IMR-90 (cell line): ENCODE measurements around the gene FBLIM1. TPM values are rescaled to one million over a fixed set of nuclear protein-coding genes. Genes with fewer than 3 reads are reported as not detected.
A peak's percentile ranks its signal among the peaks of the same experiment; 100 is the strongest.

Experiments
- ATAC-seq: fragments of 200-7000 bp; cut with Tn5 transposase; 2 replicates; pipeline ENCODE4 v1.9.1; 2020; ENCODE audit warnings: low read depth, mild to moderate bottlenecking, moderate library complexity
- BruUV-seq: library from RNA; stranded (reverse); fragments of 400-500 nt; replicated peaks from 2 replicates; lab custom pipeline; 2021; lab: Mats Ljungman, UMichigan
- CTCF ChIA-PET: fragments of 300-600 bp; formaldehyde crosslinking; extraction: SDS; loops from one replicate; lab custom pipeline; 2021; ENCODE audit warnings: antibody characterized with exemption; lab: Yijun Ruan, JAX
- POLR2A ChIA-PET: fragments of 300-600 bp; sonication (Branson Sonifier 250); formaldehyde crosslinking; loops from one replicate; lab custom pipeline; 2022; ENCODE audit warnings: antibody characterized with exemption; ENCODE audit not compliant: unreplicated experiment; lab: Charles Lee
- DNase-seq: peaks from one replicate; pipeline ENCODE4 v3.0.0; 2013
- H2AFZ ChIP-seq: replicated peaks from 2 replicates; pipeline ENCODE3; 2013; ENCODE audit warnings: low read length, mild to moderate bottlenecking; ENCODE audit not compliant: poor library complexity
- H2AK5ac ChIP-seq: 2 replicates; pipeline ENCODE4 v1.6.1; 2013; ENCODE audit warnings: low read depth, low read length, inconsistent platforms
- H2AK9ac ChIP-seq: replicated peaks from 2 replicates; pipeline ENCODE3; 2013; ENCODE audit warnings: mild to moderate bottlenecking, low read depth, low read length, moderate library complexity; ENCODE audit not compliant: poor library complexity
- H2BK120ac ChIP-seq: 2 replicates; pipeline ENCODE4 v1.6.1; 2013; ENCODE audit warnings: low read depth, low read length, inconsistent platforms
- H2BK15ac ChIP-seq: 3 replicates; pipeline ENCODE4 v1.6.1; 2013; ENCODE audit warnings: low read depth, low read length, inconsistent platforms
- H2BK20ac ChIP-seq: 2 replicates; pipeline ENCODE4 v1.6.1; 2013; ENCODE audit warnings: low read depth, mild to moderate bottlenecking, inconsistent platforms, low read length, moderate library complexity
- H2BK5ac ChIP-seq: 2 replicates; pipeline ENCODE4 v1.6.1; 2013; ENCODE audit warnings: mild to moderate bottlenecking, low read depth, low read length, inconsistent platforms; ENCODE audit not compliant: poor library complexity, severe bottlenecking
- H3K14ac ChIP-seq: replicated peaks from 2 replicates; pipeline ENCODE4 v1.6.1; 2013; ENCODE audit warnings: low read depth, low read length, inconsistent platforms
- H3K18ac ChIP-seq: 2 replicates; pipeline ENCODE4 v1.6.1; 2013; ENCODE audit warnings: low read depth, low read length, control low read depth
- H3K23ac ChIP-seq: 2 replicates; pipeline ENCODE4 v1.6.1; 2013; ENCODE audit warnings: low read depth, low read length, inconsistent platforms
- H3K27ac ChIP-seq: 2 replicates; pipeline ENCODE4 v1.5.1; 2013; ENCODE audit warnings: mild to moderate bottlenecking, control low read depth, low read length; ENCODE audit not compliant: insufficient read depth
- H3K27me3 ChIP-seq: 2 replicates; pipeline ENCODE4 v1.6.1; 2013; ENCODE audit warnings: low read length; ENCODE audit not compliant: control insufficient read depth, insufficient read depth
- H3K36me3 ChIP-seq: 2 replicates; pipeline ENCODE4 v1.6.1; 2013; ENCODE audit warnings: low read length, mixed read lengths; ENCODE audit not compliant: control insufficient read depth, insufficient read depth
- H3K4ac ChIP-seq: 2 replicates; pipeline ENCODE4 v1.6.1; 2013; ENCODE audit warnings: low read depth, low read length, inconsistent platforms
- H3K4me1 ChIP-seq: 2 replicates; pipeline ENCODE4 v1.6.1; 2013; ENCODE audit warnings: low read length, mixed read lengths; ENCODE audit not compliant: control insufficient read depth, insufficient read depth
- H3K4me2 ChIP-seq: 2 replicates; pipeline ENCODE4 v1.6.1; 2013; ENCODE audit warnings: low read depth, mild to moderate bottlenecking, control low read depth, low read length, moderate library complexity
- H3K4me3 ChIP-seq: 2 replicates; pipeline ENCODE4 v1.5.1; 2013; ENCODE audit warnings: low read depth, mild to moderate bottlenecking, control low read depth, low read length, moderate library complexity; ENCODE audit not compliant: insufficient read depth
- H3K56ac ChIP-seq: 2 replicates; pipeline ENCODE4 v1.6.1; 2013; ENCODE audit warnings: low read length, inconsistent platforms; ENCODE audit not compliant: insufficient read depth; ENCODE audit errors: extremely low read depth
- H3K79me1 ChIP-seq, 2 experiments: 2 replicates each; pipeline ENCODE4 v1.6.1; 2013; ENCODE audit warnings: low read length in 2 of 2, inconsistent platforms in 1 of 2, low read depth in 1 of 2
- H3K9ac ChIP-seq: 2 replicates; pipeline ENCODE4 v1.6.1; 2013; ENCODE audit warnings: low read depth, low read length, control low read depth
- H3K9me1 ChIP-seq: 2 replicates; pipeline ENCODE4 v1.6.1; 2013; ENCODE audit warnings: low read length, inconsistent platforms; ENCODE audit not compliant: insufficient read depth
- H3K9me3 ChIP-seq: 2 replicates; pipeline ENCODE4 v1.6.1; 2013; ENCODE audit warnings: low read length; ENCODE audit not compliant: control insufficient read depth, insufficient read depth
- H4K20me1 ChIP-seq: 2 replicates; pipeline ENCODE4 v1.6.1; 2013; ENCODE audit warnings: low read length, inconsistent platforms; ENCODE audit not compliant: insufficient read depth
- H4K5ac ChIP-seq: 2 replicates; pipeline ENCODE4 v1.6.1; 2013; ENCODE audit warnings: mild to moderate bottlenecking, low read depth, low read length, control low read depth
- H4K8ac ChIP-seq, 2 experiments: 2 replicates each; pipeline ENCODE4 v1.6.1; 2013; ENCODE audit warnings: low read depth in 2 of 2, low read length in 2 of 2, control low read depth in 1 of 2, inconsistent platforms in 1 of 2
- H4K91ac ChIP-seq: 2 replicates; pipeline ENCODE4 v1.6.1; 2013; ENCODE audit warnings: low read depth, low read length, inconsistent platforms; ENCODE audit not compliant: insufficient read depth
- NFE2L2 ChIP-seq: fragments of 150-350 bp; IDR thresholded peaks from 2 replicates; pipeline ENCODE4 v1.6.1; 2016; ENCODE audit warnings: low read depth, mild to moderate bottlenecking, low read length
- RCOR1 ChIP-seq: IDR thresholded peaks from 2 replicates; pipeline ENCODE4 v1.6.1; 2012; ENCODE audit warnings: mild to moderate bottlenecking, low read length, improper control_type of control experiment; ENCODE audit not compliant: insufficient replicate concordance
- RFX5 ChIP-seq: IDR thresholded peaks from 2 replicates; pipeline ENCODE4 v1.8.0; 2012; ENCODE audit warnings: low read depth, mild to moderate bottlenecking, low read length, moderate library complexity
- WGBS, 2 experiments: methylation state at CpG; one replicate each; pipeline versions ENCODE4 v1.1.5 to v1.1.7; 2013; ENCODE audit warnings: missing lambda C conversion rate in 2 of 2; ENCODE audit not compliant: insufficient read length in 1 of 2; ENCODE audit errors: extremely low coverage in 2 of 2; 5-methylcytosine and 5-hydroxymethylcytosine counted together
- dilution Hi-C: fragments of 300-500 bp; cut with HindIII; formaldehyde crosslinking; loops from one replicate; pipeline ENCODE4 v1.14.3; 2018; ENCODE audit warnings: low sequenced_read_pairs; ENCODE audit not compliant: unreplicated experiment
- in situ Hi-C: fragments of 300-500 bp; cut with MboI; formaldehyde crosslinking; loops from 3 replicates; pipeline ENCODE4 v1.14.3; 2019; ENCODE audit warnings: low sequenced_read_pairs, inconsistent platforms, mixed read lengths
- intact Hi-C: fragments of 100-400 bp; cut with micrococcal nuclease; formaldehyde crosslinking; loops from 2 replicates; pipeline ENCODE4 v1.10.0; 2022
- polyA plus RNA-seq, 3 experiments: library from polyadenylated mRNA; depleted of rRNA; stranded (reverse); fragments of >200 nt; gene quantifications; 2 replicates each; pipeline ENCODE4 v1.2.3, GENCODE V29; 2012; ENCODE audit warnings: low replicate concordance in 1 of 3
- total RNA-seq: library from RNA; depleted of rRNA; stranded (reverse); fragments of >200 nt; gene quantifications from 2 replicates; pipeline ENCODE4 v1.2.3, GENCODE V29; 2012

FBLIM1 gene
- total and polyA plus RNA-seq, 2 of the 4 experiments (the other 2 are of a cell fraction), result 52.2 to 140 TPM

- no peak overlapping the region for H3K4me3 ChIP-seq
- H3K9ac ChIP-seq, result no peak overlapping the region
- BruUV-seq, result no TSS peak
These were observed 41.6 kb downstream of the FBLIM1 start for GRCh38 chr1:15799928-15800835.

More at GRCh38 chr1:15799928-15800835, 41.6 kb downstream of the FBLIM1 start:
- H2BK15ac ChIP-seq, result peak overlapping the region; percentile 95; the same call in 2 of the 3 replicates
- DNase-seq, result peak; percentile 31
- H4K8ac ChIP-seq, result peak overlapping the region; percentile 93 to 98
- no peaks in the 10 kb centered on the region for H4K20me1 ChIP-seq
- peak overlapping the region; percentile 99 for H2AK5ac ChIP-seq
- peak overlapping the region; percentile 98 for H4K91ac ChIP-seq
- dilution Hi-C loops, result no loop called here
- intact Hi-C loops, result loop anchor here (2.0 to 5.0 kb wide), 3 partner anchors 35 to 382 kb away; partner anchors contain the start of gene SPEN
- H2BK120ac ChIP-seq, result peak overlapping the region; percentile 97
- WGBS, 2 experiments, result 28% methylated on average over 3 of the region's 22 CpGs; no CpG with 5 or more reads in 1 of the 2 experiments
- in situ Hi-C loops, result loop anchor here (25.0 kb wide), 1 partner anchor 387 kb away; no protein-coding TSS in a partner anchor
- peaks cover 30% of the 10 kb centered on the region for H3K9me1 ChIP-seq
- no peaks in the 10 kb centered on the region for H3K9me3 ChIP-seq
- peak overlapping the region; percentile 85 for H3K56ac ChIP-seq
- H3K18ac ChIP-seq, result peak overlapping the region; percentile 63
- H3K79me1 ChIP-seq, result peaks cover 4 to 14% of the 10 kb centered on the region in 2 experiments; a peak in 2 of 4 replicates
- H3K4me2 ChIP-seq, result no peak overlapping the region
- POLR2A ChIA-PET, result no interaction called here
- peak; percentile 26 for ATAC-seq
- CTCF ChIA-PET, result interaction anchor here (0.5 to 1.4 kb wide), 4 partner anchors 15 to 149 kb away, joined by 3 to 6 read pairs (median 4); no protein-coding TSS in a partner anchor
- peak overlapping the region; percentile 99 for H2BK20ac ChIP-seq
- H2AK9ac ChIP-seq, result peak overlapping the region; percentile 94
- H3K4me1 ChIP-seq, result peaks cover 39% of the 10 kb centered on the region
- no peaks in the 10 kb centered on the region for H3K36me3 ChIP-seq
- peak overlapping the region; percentile 95 for H3K4ac ChIP-seq
- TF ChIP-seq RFX5 (no peak), NFE2L2 (no peak), RCOR1 (no peak)
- H2AFZ ChIP-seq, result peak overlapping the region; percentile 39
- peak overlapping the region; percentile 70 for H3K14ac ChIP-seq
- H2BK5ac ChIP-seq, result peak overlapping the region; percentile 89
- peak overlapping the region; percentile 38; the same call in 1 of the 2 replicates for H4K5ac ChIP-seq
- H3K27me3 ChIP-seq, result no peaks in the 10 kb centered on the region
- peak overlapping the region; percentile 55 for H3K23ac ChIP-seq
- H3K27ac ChIP-seq, result peak overlapping the region; percentile 81
